Pancreas (tissue), 10 donors: Measurements from ENCODE around the gene ZNF462. TPM values are rescaled to one million over a fixed set of nuclear protein-coding genes. Genes with fewer than 3 reads are reported as not detected.

Experiments
- ATAC-seq, 4 donors: fragments of 200-7000 bp; cut with Tn5 transposase; one replicate each; pipeline versions ENCODE4 v1.8.0 to v1.9.1; 2020; ENCODE audit warnings: mild to moderate bottlenecking in 4 of 4, moderate library complexity in 4 of 4
- DNase-seq, 6 donors: peaks; one replicate each; pipeline ENCODE4 v3.0.0-alpha.2; 2020
- FAIRE-seq: peaks from 2 replicates; lab custom pipeline; 2012; peaks lifted over from hg19 to GRCh38; lab: Jason Lieb, UNC
- H3K27ac ChIP-seq, 4 donors: fragments of 200-600 bp; sonication (generic); 1 replicate in 3 of 4; 2 replicates in 1 of 4; pipeline versions ENCODE4 v1.5.0 to v1.8.0; 2020
- H3K27me3 ChIP-seq, 4 donors: fragments of 200-600 bp; one replicate each; pipeline ENCODE4 v1.8.0; 2021
- H3K36me3 ChIP-seq, 3 donors: fragments of 200-600 bp; sonication (generic) in 1 of 3; one replicate each; pipeline versions ENCODE4 v1.5.0 to v1.8.0; 2020 to 2021
- H3K4me1 ChIP-seq, 3 donors: fragments of 200-600 bp; one replicate each; pipeline ENCODE4 v1.8.0; 2021
- H3K4me3 ChIP-seq, 4 donors: fragments of 200-600 bp; sonication (generic) in 2 of 4; one replicate each; pipeline versions ENCODE4 v1.5.0 to v1.8.0; 2020 to 2021
- H3K9me3 ChIP-seq, 4 donors: fragments of 200-600 bp; one replicate each; pipeline ENCODE4 v1.8.0; 2021
- WGBS, 2 donors: extraction: QIAGEN DNeasy Blood & Tissue Kit; methylation state at CpG; one replicate each; pipeline ENCODE4 v1.1.7; 2013; 5-methylcytosine and 5-hydroxymethylcytosine counted together
- intact Hi-C, 3 donors: fragments of 100-400 bp; cut with DNase I; formaldehyde crosslinking; loops; one replicate each; pipeline versions ENCODE4 v1.11.1 to v1.14.2; 2022
- polyA plus RNA-seq, 2 donors: library from polyadenylated mRNA; stranded (reverse); fragments of 200-250 nt; gene quantifications; one replicate each; pipeline ENCODE4 v1.2.3, GENCODE V29; 2013
- total RNA-seq, 6 donors: library from RNA; stranded (reverse); fragmentation: NEBNext Ultra II Directional in 4 of 6; extraction: Animal tissue kit (Norgen Biotek cat#: 25700) in 4 of 6; gene quantifications; one replicate each; pipeline versions ENCODE4 v1.2.1 to v1.2.4, GENCODE V29; 2021 to 2023
- TF ChIP-seq, protein P1 (sequence below), 4 donors: fragments of 200-600 bp; sonication (generic) in 3 of 4; IDR thresholded peaks; one replicate each; pipeline versions ENCODE4 v1.5.0 to v1.8.0; 2021; ENCODE audit warnings: antibody characterized with exemption in 4 of 4
- donor health status: healthy with polysubstance abuse.
- donor health status: DM: no; HTN: no; CAD: no; lungs with moderate emphysema.
- donor health status: DM: no; HTN: no; CAD: no.
- donor health status: control.
- donor health status: control.
- donor health status: Bipolar disorder and iron deficiency.
- donor health status: DM: yes; HTN: yes; CAD: no.
- donor health status: DM: no; HTN: no; CAD: no.
- donor health status: DM: no; HTN: no; CAD: no.
- donor health status: DM: yes; HTN: yes; CAD: no.

ZNF462 gene, protein sequence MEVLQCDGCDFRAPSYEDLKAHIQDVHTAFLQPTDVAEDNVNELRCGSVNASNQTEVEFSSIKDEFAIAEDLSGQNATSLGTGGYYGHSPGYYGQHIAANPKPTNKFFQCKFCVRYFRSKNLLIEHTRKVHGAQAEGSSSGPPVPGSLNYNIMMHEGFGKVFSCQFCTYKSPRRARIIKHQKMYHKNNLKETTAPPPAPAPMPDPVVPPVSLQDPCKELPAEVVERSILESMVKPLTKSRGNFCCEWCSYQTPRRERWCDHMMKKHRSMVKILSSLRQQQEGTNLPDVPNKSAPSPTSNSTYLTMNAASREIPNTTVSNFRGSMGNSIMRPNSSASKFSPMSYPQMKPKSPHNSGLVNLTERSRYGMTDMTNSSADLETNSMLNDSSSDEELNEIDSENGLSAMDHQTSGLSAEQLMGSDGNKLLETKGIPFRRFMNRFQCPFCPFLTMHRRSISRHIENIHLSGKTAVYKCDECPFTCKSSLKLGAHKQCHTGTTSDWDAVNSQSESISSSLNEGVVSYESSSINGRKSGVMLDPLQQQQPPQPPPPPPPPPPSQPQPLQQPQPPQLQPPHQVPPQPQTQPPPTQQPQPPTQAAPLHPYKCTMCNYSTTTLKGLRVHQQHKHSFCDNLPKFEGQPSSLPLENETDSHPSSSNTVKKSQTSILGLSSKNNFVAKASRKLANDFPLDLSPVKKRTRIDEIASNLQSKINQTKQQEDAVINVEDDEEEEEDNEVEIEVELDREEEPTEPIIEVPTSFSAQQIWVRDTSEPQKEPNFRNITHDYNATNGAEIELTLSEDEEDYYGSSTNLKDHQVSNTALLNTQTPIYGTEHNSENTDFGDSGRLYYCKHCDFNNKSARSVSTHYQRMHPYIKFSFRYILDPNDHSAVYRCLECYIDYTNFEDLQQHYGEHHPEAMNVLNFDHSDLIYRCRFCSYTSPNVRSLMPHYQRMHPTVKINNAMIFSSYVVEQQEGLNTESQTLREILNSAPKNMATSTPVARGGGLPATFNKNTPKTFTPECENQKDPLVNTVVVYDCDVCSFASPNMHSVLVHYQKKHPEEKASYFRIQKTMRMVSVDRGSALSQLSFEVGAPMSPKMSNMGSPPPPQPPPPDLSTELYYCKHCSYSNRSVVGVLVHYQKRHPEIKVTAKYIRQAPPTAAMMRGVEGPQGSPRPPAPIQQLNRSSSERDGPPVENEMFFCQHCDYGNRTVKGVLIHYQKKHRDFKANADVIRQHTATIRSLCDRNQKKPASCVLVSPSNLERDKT (N-terminal part only)
- total RNA-seq (10 to 100 TPM in 1 of 6 donors, 1 to 10 TPM in 5; 3.2 to 12.6 (median 4.9) TPM), polyA plus RNA-seq (1 to 10 TPM; 1.6 to 1.7 TPM)

DNA sequence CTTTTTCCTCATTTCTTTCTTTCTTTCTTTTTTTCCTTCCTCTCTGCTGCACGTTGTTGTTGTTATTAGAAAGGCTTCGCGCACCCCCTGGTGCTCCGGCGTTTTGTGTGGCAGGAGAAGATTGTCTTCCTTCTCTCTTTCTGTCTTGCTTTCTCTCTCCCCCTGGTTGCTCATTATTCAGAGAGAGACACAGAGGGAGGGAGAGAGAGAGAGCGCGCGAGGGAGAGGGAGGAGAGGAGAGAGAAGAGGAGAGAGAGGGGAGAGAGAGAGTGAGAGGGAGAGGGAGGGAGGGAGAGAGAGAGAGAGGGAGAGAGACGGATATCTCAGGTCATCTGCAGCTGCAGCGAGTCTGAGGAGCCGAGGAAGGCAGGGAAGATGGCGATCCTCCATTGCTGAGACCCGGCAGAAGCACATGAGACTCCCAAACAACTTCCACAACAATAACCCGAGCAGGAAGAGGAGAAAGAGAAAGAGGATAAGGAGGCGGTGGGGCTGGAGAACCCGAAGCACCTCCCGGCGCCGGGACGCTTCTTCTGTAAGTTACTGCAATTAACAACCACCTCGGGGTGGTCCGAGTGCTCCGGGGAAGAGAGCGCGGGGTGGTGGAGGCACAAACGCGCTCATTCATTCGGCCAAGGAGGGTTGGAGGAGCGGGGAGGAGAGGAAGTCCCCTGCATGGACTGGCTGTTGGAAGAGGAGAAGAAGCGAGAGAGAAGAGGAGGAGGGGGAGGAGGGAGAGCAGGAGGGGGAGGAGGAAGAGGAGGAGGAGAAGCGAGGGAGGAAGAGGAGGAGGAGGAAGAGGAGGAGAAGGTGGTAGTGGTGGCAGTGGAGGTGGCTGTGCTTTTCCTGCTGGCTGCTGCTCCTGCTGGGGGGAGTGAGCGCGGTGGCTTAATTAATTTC, at the start of gene ZNF462:
Gene ZNF462 (plus strand): TSS at position 346 of the 900 bp plus-strand sequence. CDS start 60,218 bp downstream, outside the sequence.
- H3K4me3 ChIP-seq, result peak within 1 kb of the TSS; percentile 24 to 59 (median 52)
- FAIRE-seq (no peak), DNase-seq (peak in 4 of 6 donors; percentile 13 to 57 (median 42)), ATAC-seq (peak; percentile 23 to 54 (median 40))
- WGBS, 2 donors, result 0 to 1% methylated on average over 30 to 33 of the region's 33 CpGs
- H3K4me1 ChIP-seq, result peaks cover 4 to 19% (median 10%) of the 10 kb centered on the region in 3 donors
- peaks cover 0 to 26% (median 2%) of the 10 kb centered on the region in 4 donors for H3K27me3 ChIP-seq
- intact Hi-C loops, result no loop called here
- no peaks in the 10 kb centered on the region for H3K36me3 ChIP-seq
- peak within 1 kb of the TSS in 2 of 4 donors; percentile 76 to 78 for H3K27ac ChIP-seq
- TF ChIP-seq, protein P1, sequence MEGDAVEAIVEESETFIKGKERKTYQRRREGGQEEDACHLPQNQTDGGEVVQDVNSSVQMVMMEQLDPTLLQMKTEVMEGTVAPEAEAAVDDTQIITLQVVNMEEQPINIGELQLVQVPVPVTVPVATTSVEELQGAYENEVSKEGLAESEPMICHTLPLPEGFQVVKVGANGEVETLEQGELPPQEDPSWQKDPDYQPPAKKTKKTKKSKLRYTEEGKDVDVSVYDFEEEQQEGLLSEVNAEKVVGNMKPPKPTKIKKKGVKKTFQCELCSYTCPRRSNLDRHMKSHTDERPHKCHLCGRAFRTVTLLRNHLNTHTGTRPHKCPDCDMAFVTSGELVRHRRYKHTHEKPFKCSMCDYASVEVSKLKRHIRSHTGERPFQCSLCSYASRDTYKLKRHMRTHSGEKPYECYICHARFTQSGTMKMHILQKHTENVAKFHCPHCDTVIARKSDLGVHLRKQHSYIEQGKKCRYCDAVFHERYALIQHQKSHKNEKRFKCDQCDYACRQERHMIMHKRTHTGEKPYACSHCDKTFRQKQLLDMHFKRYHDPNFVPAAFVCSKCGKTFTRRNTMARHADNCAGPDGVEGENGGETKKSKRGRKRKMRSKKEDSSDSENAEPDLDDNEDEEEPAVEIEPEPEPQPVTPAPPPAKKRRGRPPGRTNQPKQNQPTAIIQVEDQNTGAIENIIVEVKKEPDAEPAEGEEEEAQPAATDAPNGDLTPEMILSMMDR (IDR thresholded peaks at IDR 0.05), result no peak
- H3K9me3 ChIP-seq, result no peaks in the 10 kb centered on the region

DNA sequence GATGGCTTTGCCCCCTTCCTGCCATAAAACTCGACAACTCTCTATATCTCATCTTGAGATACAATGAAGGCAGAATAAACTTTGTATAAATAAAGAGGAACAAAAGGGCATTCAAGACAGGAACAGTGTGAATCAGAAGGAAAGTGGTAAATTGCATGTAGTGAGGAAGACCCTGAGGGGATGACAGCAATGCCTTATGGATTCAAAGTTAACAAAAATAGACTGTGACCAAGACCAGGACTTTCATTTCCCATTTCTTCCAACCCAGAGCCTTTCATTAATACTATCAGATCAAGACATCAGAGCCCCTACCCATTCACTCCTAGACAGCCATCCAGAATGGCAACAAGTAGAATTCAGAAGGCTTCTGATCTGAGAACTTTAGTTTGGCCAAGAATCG, 46.4 kb upstream of the ZNF462 start:
- no peaks in the 10 kb centered on the region for H3K4me1 ChIP-seq
- no peak overlapping the region for H3K4me3 ChIP-seq
- intact Hi-C loops, result no loop called here
- FAIRE-seq (no peak), DNase-seq (no peak), ATAC-seq (no peak)
- H3K9me3 ChIP-seq, result no peaks in the 10 kb centered on the region
- 35 to 41% methylated on average over 2 of the region's 2 CpGs for WGBS, 2 donors
- no peak overlapping the region for H3K27ac ChIP-seq
- H3K36me3 ChIP-seq, result no peaks in the 10 kb centered on the region
- no peaks in the 10 kb centered on the region for H3K27me3 ChIP-seq
- TF ChIP-seq, protein P1 (IDR thresholded peaks at IDR 0.05), result no peak

DNA sequence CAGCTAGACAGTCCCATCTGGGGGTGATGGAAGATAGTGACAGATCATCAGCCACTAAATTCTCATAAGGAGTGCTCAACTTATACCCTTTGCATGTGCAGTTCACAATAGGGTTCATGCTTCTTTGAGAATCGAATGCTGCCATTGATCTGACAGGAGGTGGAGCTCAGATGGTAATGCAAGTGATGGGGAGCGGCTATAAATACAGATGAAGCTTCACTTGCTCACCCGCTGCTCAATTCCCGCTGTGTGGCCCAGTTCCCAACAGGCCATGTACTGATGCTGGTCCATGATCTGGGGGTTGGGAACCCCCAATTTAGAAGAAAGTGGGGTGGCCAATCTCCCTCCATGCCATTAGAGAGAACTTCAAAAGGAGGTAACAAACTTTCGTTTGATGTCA, 44.9 kb upstream of the ZNF462 start:
- H3K4me3 ChIP-seq, result no peak overlapping the region
- intact Hi-C loops, result no loop called here
- ATAC-seq (no peak), FAIRE-seq (no peak), DNase-seq (no peak)
- no peaks in the 10 kb centered on the region for H3K36me3 ChIP-seq
- no peak overlapping the region for H3K27ac ChIP-seq
- TF ChIP-seq, protein P1 (IDR thresholded peaks at IDR 0.05), result no peak
- H3K4me1 ChIP-seq, result no peaks in the 10 kb centered on the region
- H3K9me3 ChIP-seq, result no peaks in the 10 kb centered on the region
- WGBS, 2 donors, result 84 to 88% methylated on average over 5 of the region's 5 CpGs
- no peaks in the 10 kb centered on the region for H3K27me3 ChIP-seq

DNA sequence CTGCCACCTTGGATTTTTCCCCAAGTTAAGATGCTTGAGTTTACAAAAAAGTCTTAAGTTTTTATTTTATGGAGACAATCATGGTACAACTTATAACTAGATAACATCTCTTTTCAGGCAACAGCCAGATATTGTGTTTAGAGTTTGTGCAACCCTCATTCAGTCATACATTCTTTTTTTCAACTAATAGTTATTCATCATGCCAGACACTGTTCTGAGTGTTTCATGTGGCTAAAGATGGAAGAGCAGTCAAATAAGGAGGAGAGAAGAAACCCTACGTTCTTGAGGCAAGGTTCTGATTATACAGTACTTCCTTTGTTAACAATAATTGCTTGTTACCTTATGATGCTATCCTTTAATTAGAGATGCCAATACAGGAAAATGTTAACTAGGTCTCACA, 42.1 kb upstream of the ZNF462 start:
- Histone ChIP-seq H3K27me3 (no peaks in the 10 kb centered on the region), H3K27ac (no peak overlapping the region), H3K4me1 (no peaks in the 10 kb centered on the region), H3K4me3 (no peak overlapping the region), H3K9me3 (no peaks in the 10 kb centered on the region), H3K36me3 (no peaks in the 10 kb centered on the region)
- ATAC-seq, result no peak
- intact Hi-C loops, result no loop called here
- FAIRE-seq, result no peak
- 32 to 54% methylated on average over 1 of the region's 1 CpG for WGBS, 2 donors
- TF ChIP-seq, protein P1 (IDR thresholded peaks at IDR 0.05), result no peak
- no peak for DNase-seq
